GM08714 (cell line): ENCODE results near the gene RASEF.
"Not testable (repeated sequence)": the region's sequence is repeated elsewhere in the genome, so short reads cannot be mapped to it uniquely, and the experiment has no call there.

Source experiments
- H3K4me3 ChIP-seq: fragments of 200-500 bp; sonication (Bioruptor generic); 2 replicates; pipeline ENCODE4 v1.5.1; 2014; ENCODE audit warnings: mild to moderate bottlenecking, low read length, inconsistent platforms
- ZNF274 ChIP-seq: IDR thresholded peaks from 2 replicates; pipeline ENCODE4 v1.6.1; 2012; ENCODE audit warnings: mild to moderate bottlenecking, low read depth, low read length

Gene RASEF

GRCh38 chr9:82940376-82940775 is 122.6 kb downstream of the RASEF start:
- H3K4me3 ChIP-seq: no peak overlapping the region
- TF ChIP-seq ZNF274: no peak

- TF ChIP-seq ZNF274: no peak
- no peak overlapping the region for H3K4me3 ChIP-seq
These were observed 123.5 kb downstream of the RASEF start for GRCh38 chr9:82939451-82939850.

- no peak overlapping the region for H3K4me3 ChIP-seq
- TF ChIP-seq ZNF274: no peak
These were observed 124.3 kb downstream of the RASEF start for GRCh38 chr9:82938426-82939218.

- not testable (repeated sequence) for H3K4me3 ChIP-seq
These were observed 126.4 kb downstream of the RASEF start for GRCh38 chr9:82936561-82936960.

- TF ChIP-seq ZNF274: no peak
- no peak overlapping the region for H3K4me3 ChIP-seq
These were observed 128.0 kb downstream of the RASEF start for GRCh38 chr9:82934949-82935348.

- H3K4me3 ChIP-seq: not testable (repeated sequence)
These were observed 128.9 kb downstream of the RASEF start for GRCh38 chr9:82934025-82934424.

- no peak for TF ChIP-seq ZNF274
These were observed 132.8 kb downstream of the RASEF start for GRCh38 chr9:82930116-82930515.

More at GRCh38 chr9:82930116-82930515, 132.8 kb downstream of the RASEF start:
- no peak overlapping the region for H3K4me3 ChIP-seq
